ENCODE data around the gene ACVRL1.

The ACVRL1 gene

GRCh38 chr12:51907083-51907855 lies at the start of gene ACVRL1:
Gene ACVRL1 (plus strand): TSS chr12:51907504. CDS start chr12:51912475, 4,971 bp downstream.
- DNase-seq (ENCODE audit: low read depth in 3 of 3, low spot score in 1 of 3): no peak

- DNase-seq (ENCODE audit: low read depth in 3 of 3, low spot score in 1 of 3): no peak
Observed at GRCh38 chr12:51860986-51861385, 46.3 kb upstream of the ACVRL1 start.

GRCh38 chr12:51862947-51863346 lies 44.4 kb upstream of the ACVRL1 start:
- no peak for DNase-seq (ENCODE audit: low read depth in 3 of 3, low spot score in 1 of 3)

GRCh38 chr12:51863363-51863932 lies 43.9 kb upstream of the ACVRL1 start:
- DNase-seq (ENCODE audit: low read depth in 3 of 3, low spot score in 1 of 3): no peak

- DNase-seq (ENCODE audit: low read depth in 3 of 3, low spot score in 1 of 3): no peak
Observed at GRCh38 chr12:51863933-51864832, 43.1 kb upstream of the ACVRL1 start.

GRCh38 chr12:51864833-51865670 lies 42.3 kb upstream of the ACVRL1 start:
- DNase-seq (ENCODE audit: low read depth in 3 of 3, low spot score in 1 of 3): no peak

GRCh38 chr12:51865757-51866270 lies 41.5 kb upstream of the ACVRL1 start:
- DNase-seq (ENCODE audit: low read depth in 3 of 3, low spot score in 1 of 3): no peak

GRCh38 chr12:51866324-51866723 lies 41.0 kb upstream of the ACVRL1 start:
- DNase-seq (ENCODE audit: low read depth in 3 of 3, low spot score in 1 of 3): no peak

- DNase-seq (ENCODE audit: low read depth in 3 of 3, low spot score in 1 of 3): no peak
Observed at GRCh38 chr12:51866762-51867161, 40.5 kb upstream of the ACVRL1 start.

GRCh38 chr12:51867371-51867770 lies 39.9 kb upstream of the ACVRL1 start:
- DNase-seq (ENCODE audit: low read depth in 3 of 3, low spot score in 1 of 3): no peak

GRCh38 chr12:51867796-51868428 lies 39.4 kb upstream of the ACVRL1 start:
- DNase-seq (ENCODE audit: low read depth in 3 of 3, low spot score in 1 of 3): no peak

- no peak for DNase-seq (ENCODE audit: low read depth in 3 of 3, low spot score in 1 of 3)
Observed at GRCh38 chr12:51868821-51869495, 38.3 kb upstream of the ACVRL1 start.

- DNase-seq (ENCODE audit: low read depth in 3 of 3, low spot score in 1 of 3): no peak
Observed at GRCh38 chr12:51869496-51869865, 37.8 kb upstream of the ACVRL1 start.

- DNase-seq (ENCODE audit: low read depth in 3 of 3, low spot score in 1 of 3): no peak
Observed at GRCh38 chr12:51869931-51870330, 37.4 kb upstream of the ACVRL1 start.

GRCh38 chr12:51870504-51870903 lies 36.8 kb upstream of the ACVRL1 start:
- DNase-seq (ENCODE audit: low read depth in 3 of 3, low spot score in 1 of 3): no peak

- DNase-seq (ENCODE audit: low read depth in 3 of 3, low spot score in 1 of 3): no peak
Observed at GRCh38 chr12:51871126-51871525, 36.2 kb upstream of the ACVRL1 start.

- no peak for DNase-seq (ENCODE audit: low read depth in 3 of 3, low spot score in 1 of 3)
Observed at GRCh38 chr12:51871918-51872688, 35.2 kb upstream of the ACVRL1 start.

- DNase-seq (ENCODE audit: low read depth in 3 of 3, low spot score in 1 of 3): no peak
Observed at GRCh38 chr12:51872689-51872981, 34.7 kb upstream of the ACVRL1 start.

All from stimulated activated CD4-positive, alpha-beta T cell treated with anti-CD3 and anti-CD28 coated beads, TNF-alpha, amount 100 ng/mL, for 1 hour (primary cell).